CD4-positive, alpha-beta T cell treated with Interleukin-15 for 4 hours (primary cell): ENCODE results near the gene MFSD8.
"Not testable (repeated sequence)": the region's sequence is repeated elsewhere in the genome, so short reads cannot be mapped to it uniquely, and the experiment has no call there.

Source experiments
- DNase-seq: peaks from one replicate; pipeline ENCODE4 v3.0.0-alpha.2; 2020; ENCODE audit warnings: low spot score

MFSD8 gene

GRCh38 chr4:127965062-127965802 is at the start of gene MFSD8, which contains the start of gene ABHD18:
Gene MFSD8, minus strand, starts transcription at chr4:127965173. Its CDS starts 40 bp downstream, at chr4:127965133.
Gene ABHD18, plus strand, starts transcription at chr4:127965406. Its CDS starts 17,550 bp downstream, at chr4:127982956.
- DNase-seq: peak; percentile 99

GRCh38 chr4:128009428-128009827 is 44.5 kb upstream of the MFSD8 start:
- DNase-seq: no peak

GRCh38 chr4:128006592-128006991 is 41.6 kb upstream of the MFSD8 start:
- no peak for DNase-seq

GRCh38 chr4:127997534-127998388 is 32.8 kb upstream of the MFSD8 start:
- peak; percentile 7 for DNase-seq

- DNase-seq: not testable (repeated sequence)
These were observed 31.5 kb upstream of the MFSD8 start for GRCh38 chr4:127996521-127996920.

- DNase-seq: no peak
These were observed 30.8 kb upstream of the MFSD8 start for GRCh38 chr4:127995776-127996175.

GRCh38 chr4:127993151-127993550 is 28.2 kb upstream of the MFSD8 start:
- no peak for DNase-seq

GRCh38 chr4:127988638-127989037 is 23.7 kb upstream of the MFSD8 start:
- DNase-seq: no peak

GRCh38 chr4:127985989-127986388 is 21.0 kb upstream of the MFSD8 start:
- DNase-seq: no peak

GRCh38 chr4:127982445-127982844 is 17.5 kb upstream of the MFSD8 start:
- no peak for DNase-seq

GRCh38 chr4:127978930-127979329 is 14.0 kb upstream of the MFSD8 start:
- no peak for DNase-seq

GRCh38 chr4:127975121-127975770 is 10.3 kb upstream of the MFSD8 start:
- no peak for DNase-seq

GRCh38 chr4:127970925-127971324 is 6.0 kb upstream of the MFSD8 start:
- DNase-seq: not testable (repeated sequence)

GRCh38 chr4:127968586-127968985 is 3.6 kb upstream of the MFSD8 start:
- DNase-seq: no peak

GRCh38 chr4:127967141-127967775 is 2.3 kb upstream of the MFSD8 start:
- no peak for DNase-seq

GRCh38 chr4:127965803-127966175 is 816 bp upstream of the MFSD8 start:
- DNase-seq: peak; percentile 58

GRCh38 chr4:127964426-127965061 is 429 bp downstream of the MFSD8 start:
- DNase-seq: not testable (repeated sequence)

- DNase-seq: peak; percentile 14
These were observed 1.2 kb downstream of the MFSD8 start for GRCh38 chr4:127963633-127964398.

- DNase-seq: no peak
These were observed 5.2 kb downstream of the MFSD8 start for GRCh38 chr4:127959794-127960193.

GRCh38 chr4:127957105-127957504 is 7.9 kb downstream of the MFSD8 start:
- DNase-seq: no peak

GRCh38 chr4:127936974-127937373 is 28.0 kb downstream of the MFSD8 start:
- DNase-seq: no peak
